Activated CD4-positive, alpha-beta T cell treated with anti-CD3 and anti-CD28 coated beads for 1 hour (primary cell): ENCODE data around the gene FERMT3.
"Not testable (repeated sequence)": the region's sequence is repeated elsewhere in the genome, so short reads cannot be mapped to it uniquely, and the experiment has no call there.

Experiments
- DNase-seq: peaks from one replicate; pipeline ENCODE4 v3.0.0-alpha.2; 2020

The FERMT3 gene

GRCh38 chr11:64206457-64207255, at the start of gene FERMT3:
FERMT3 (plus strand) TSS chr11:64206721; CDS start chr11:64207365, 644 bp downstream.
- DNase-seq, result peak; percentile 56

GRCh38 chr11:64157631-64158394, 48.7 kb upstream of the FERMT3 start:
- no peak for DNase-seq

- no peak for DNase-seq
Observed at GRCh38 chr11:64161037-64161436, 45.5 kb upstream of the FERMT3 start.

GRCh38 chr11:64162769-64163168, 43.8 kb upstream of the FERMT3 start:
- not testable (repeated sequence) for DNase-seq

- DNase-seq, result no peak
Observed at GRCh38 chr11:64163951-64164350, 42.6 kb upstream of the FERMT3 start.

- DNase-seq, result no peak
Observed at GRCh38 chr11:64164392-64165312, 41.9 kb upstream of the FERMT3 start.

- no peak for DNase-seq
Observed at GRCh38 chr11:64165481-64165841, 41.1 kb upstream of the FERMT3 start.

- DNase-seq, result peak; percentile 70
Observed at GRCh38 chr11:64165842-64166635, 40.5 kb upstream of the FERMT3 start, which contains the start of gene MACROD1. MACROD1 (minus strand) TSS chr11:64166113; CDS start chr11:64165994, 119 bp downstream.

GRCh38 chr11:64170419-64170818, 36.1 kb upstream of the FERMT3 start:
- no peak for DNase-seq

GRCh38 chr11:64173616-64174355, 32.7 kb upstream of the FERMT3 start:
- no peak for DNase-seq

GRCh38 chr11:64176751-64177150, 29.8 kb upstream of the FERMT3 start:
- DNase-seq, result no peak

GRCh38 chr11:64178203-64178602, 28.3 kb upstream of the FERMT3 start:
- DNase-seq, result no peak

- DNase-seq, result no peak
Observed at GRCh38 chr11:64178951-64179639, 27.4 kb upstream of the FERMT3 start.

- no peak for DNase-seq
Observed at GRCh38 chr11:64180891-64181290, 25.6 kb upstream of the FERMT3 start.

GRCh38 chr11:64181506-64182411, 24.8 kb upstream of the FERMT3 start:
- DNase-seq, result no peak

GRCh38 chr11:64183890-64184289, 22.6 kb upstream of the FERMT3 start:
- DNase-seq, result no peak

GRCh38 chr11:64185175-64185692, 21.3 kb upstream of the FERMT3 start:
- DNase-seq, result no peak

GRCh38 chr11:64185693-64186491, 20.6 kb upstream of the FERMT3 start, which contains the start of gene STIP1:
STIP1 (plus strand) TSS chr11:64186171; CDS start chr11:64186262, 91 bp downstream.
- peak; percentile 98 for DNase-seq
